ENCODE data around the gene C22orf15. TPM values are rescaled to one million over a fixed set of nuclear protein-coding genes. Genes with fewer than 3 reads are reported as not detected.

C22orf15 gene
- total and polyA plus RNA-seq, 4 donors, result 0.03 to 0.17 (median 0.12) TPM

GRCh38 chr22:23775779-23776375 is 13.1 kb downstream of the C22orf15 start:
- peaks cover 0 to 23% (median 13%) of the 10 kb centered on the region in 4 donors for H3K4me1 ChIP-seq (ENCODE audit: control insufficient read depth in 4 of 4, insufficient read depth in 4 of 4, low read length in 3 of 4)
- H3K36me3 ChIP-seq (ENCODE audit: control insufficient read depth in 4 of 4, insufficient read depth in 3 of 4, low read depth in 1 of 4, low read length in 3 of 4), result no peaks in the 10 kb centered on the region
- DNase-seq (ENCODE audit: low spot score), result no peak
- no peak for TF ChIP-seq ATF3 (IDR thresholded peaks at IDR 0.05)
- no peak for TF ChIP-seq GABPA (IDR thresholded peaks at IDR 0.05 in 1 of 2, conservative IDR thresholded peaks at IDR 0.05 in 1 of 2)
- TF ChIP-seq JUND (IDR thresholded peaks at IDR 0.05), result no peak
- no peak for TF ChIP-seq NR2F2 (IDR thresholded peaks at IDR 0.05)
- TF ChIP-seq TAF1 (conservative IDR thresholded peaks at IDR 0.05), result no peak
- TF ChIP-seq HNF4A (conservative IDR thresholded peaks at IDR 0.05), result no peak
- TF ChIP-seq RAD21 (IDR thresholded peaks at IDR 0.05), result no peak
- no peak for TF ChIP-seq HNF4G (IDR thresholded peaks at IDR 0.05)
- TF ChIP-seq EGR1 (IDR thresholded peaks at IDR 0.05; ENCODE audit: low read depth in 2 of 2), result no peak
- no peak for TF ChIP-seq FOXA1 (IDR thresholded peaks at IDR 0.05)
- TF ChIP-seq MAX (IDR thresholded peaks at IDR 0.05), result no peak
- TF ChIP-seq SP1 (IDR thresholded peaks at IDR 0.05), result no peak
- TF ChIP-seq, protein P1, sequence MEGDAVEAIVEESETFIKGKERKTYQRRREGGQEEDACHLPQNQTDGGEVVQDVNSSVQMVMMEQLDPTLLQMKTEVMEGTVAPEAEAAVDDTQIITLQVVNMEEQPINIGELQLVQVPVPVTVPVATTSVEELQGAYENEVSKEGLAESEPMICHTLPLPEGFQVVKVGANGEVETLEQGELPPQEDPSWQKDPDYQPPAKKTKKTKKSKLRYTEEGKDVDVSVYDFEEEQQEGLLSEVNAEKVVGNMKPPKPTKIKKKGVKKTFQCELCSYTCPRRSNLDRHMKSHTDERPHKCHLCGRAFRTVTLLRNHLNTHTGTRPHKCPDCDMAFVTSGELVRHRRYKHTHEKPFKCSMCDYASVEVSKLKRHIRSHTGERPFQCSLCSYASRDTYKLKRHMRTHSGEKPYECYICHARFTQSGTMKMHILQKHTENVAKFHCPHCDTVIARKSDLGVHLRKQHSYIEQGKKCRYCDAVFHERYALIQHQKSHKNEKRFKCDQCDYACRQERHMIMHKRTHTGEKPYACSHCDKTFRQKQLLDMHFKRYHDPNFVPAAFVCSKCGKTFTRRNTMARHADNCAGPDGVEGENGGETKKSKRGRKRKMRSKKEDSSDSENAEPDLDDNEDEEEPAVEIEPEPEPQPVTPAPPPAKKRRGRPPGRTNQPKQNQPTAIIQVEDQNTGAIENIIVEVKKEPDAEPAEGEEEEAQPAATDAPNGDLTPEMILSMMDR (IDR thresholded peaks at IDR 0.05; ENCODE audit: low read depth, low read length, missing input control), result no peak
- TF ChIP-seq ZBTB33 (IDR thresholded peaks at IDR 0.05), result no peak
- TF ChIP-seq YY1 (IDR thresholded peaks at IDR 0.05), result no peak
- TF ChIP-seq RXRA (IDR thresholded peaks at IDR 0.05), result no peak
- no peaks in the 10 kb centered on the region for H3K9me3 ChIP-seq (ENCODE audit: control insufficient read depth in 4 of 4, low read length in 3 of 4)
- WGBS, result 84% methylated on average over 3 of the region's 3 CpGs
- H3K9ac ChIP-seq (ENCODE audit: low read depth in 1 of 2, low read length in 2 of 2), result no peak overlapping the region
- H3K27ac ChIP-seq (ENCODE audit: low read depth in 1 of 2, low read length in 2 of 2), result no peak overlapping the region
- H3K27me3 ChIP-seq (ENCODE audit: control insufficient read depth in 4 of 4, insufficient read depth in 4 of 4, low read length in 3 of 4), result no peaks in the 10 kb centered on the region
- no peak overlapping the region for H3K4me3 ChIP-seq (ENCODE audit: low read depth in 1 of 3, low read length in 3 of 3)

DNA sequence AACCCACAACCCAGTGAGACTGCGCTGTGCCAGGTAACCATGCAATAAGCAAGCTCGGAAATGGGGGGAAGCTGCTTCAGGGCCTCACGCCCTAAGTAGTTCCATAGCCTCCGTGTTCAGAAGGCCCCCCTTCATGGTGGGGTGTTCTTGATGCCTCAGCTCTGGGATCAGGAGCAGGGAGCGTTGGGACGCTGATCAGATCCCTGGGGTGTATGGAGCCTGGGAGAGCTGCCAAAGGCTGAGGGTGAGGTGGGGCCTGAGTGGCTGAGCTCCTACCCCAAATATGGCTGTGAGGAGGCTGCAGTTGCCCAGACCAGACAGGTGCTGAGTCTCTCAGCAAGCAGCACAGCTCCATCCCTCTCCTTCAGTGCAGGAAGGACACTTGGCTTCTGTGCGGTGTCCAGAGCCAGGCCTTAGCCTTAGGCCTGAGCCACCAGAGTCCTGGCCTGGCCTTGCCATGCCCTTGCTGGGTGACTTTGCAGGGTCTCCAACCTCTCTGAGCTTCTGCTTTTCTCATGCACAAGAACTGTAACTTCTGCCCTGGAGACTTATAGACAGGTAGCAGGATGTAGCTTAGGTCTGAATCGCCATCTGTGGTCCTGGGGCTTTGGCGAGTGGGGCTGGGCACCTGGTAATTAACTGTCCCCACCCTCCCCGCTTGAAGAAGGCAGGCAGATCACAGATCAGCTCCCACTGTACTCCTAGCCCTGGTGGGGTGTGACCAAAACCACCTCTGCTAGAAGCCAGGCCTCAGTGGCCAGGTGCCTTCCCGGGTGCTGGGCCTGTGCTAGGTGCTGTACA is 15.2 kb downstream of the C22orf15 start:
- no peak overlapping the region for H3K9ac ChIP-seq (ENCODE audit: low read depth in 1 of 2, low read length in 2 of 2)
- H3K4me3 ChIP-seq (ENCODE audit: low read depth in 1 of 3, low read length in 3 of 3), result no peak overlapping the region
- H3K4me1 ChIP-seq (ENCODE audit: control insufficient read depth in 4 of 4, insufficient read depth in 4 of 4, low read length in 3 of 4), result peaks cover 0 to 16% (median 8%) of the 10 kb centered on the region in 4 donors
- no peak overlapping the region for H3K27ac ChIP-seq (ENCODE audit: low read depth in 1 of 2, low read length in 2 of 2)
- H3K27me3 ChIP-seq (ENCODE audit: control insufficient read depth in 4 of 4, insufficient read depth in 4 of 4, low read length in 3 of 4), result no peaks in the 10 kb centered on the region
- WGBS, result 92% methylated on average over 11 of the region's 11 CpGs
- no peaks in the 10 kb centered on the region for H3K36me3 ChIP-seq (ENCODE audit: control insufficient read depth in 4 of 4, insufficient read depth in 3 of 4, low read depth in 1 of 4, low read length in 3 of 4)
- no peaks in the 10 kb centered on the region for H3K9me3 ChIP-seq (ENCODE audit: control insufficient read depth in 4 of 4, low read length in 3 of 4)
- no peak for DNase-seq (ENCODE audit: low spot score)
- no peak for TF ChIP-seq HNF4G (IDR thresholded peaks at IDR 0.05)
- TF ChIP-seq GABPA (IDR thresholded peaks at IDR 0.05 in 1 of 2, conservative IDR thresholded peaks at IDR 0.05 in 1 of 2), result no peak
- TF ChIP-seq FOXA2 (IDR thresholded peaks at IDR 0.05), result no peak
- no peak for TF ChIP-seq SP1 (IDR thresholded peaks at IDR 0.05)
- no peak for TF ChIP-seq NR2F2 (IDR thresholded peaks at IDR 0.05)
- no peak for TF ChIP-seq ATF3 (IDR thresholded peaks at IDR 0.05)
- TF ChIP-seq EGR1 (IDR thresholded peaks at IDR 0.05; ENCODE audit: low read depth in 2 of 2), result no peak
- TF ChIP-seq, protein P1 (IDR thresholded peaks at IDR 0.05; ENCODE audit: low read depth, low read length, missing input control), result no peak
- TF ChIP-seq REST (IDR thresholded peaks at IDR 0.05), result no peak
- TF ChIP-seq JUND (IDR thresholded peaks at IDR 0.05), result no peak
- TF ChIP-seq HNF4A (conservative IDR thresholded peaks at IDR 0.05), result no peak
- no peak for TF ChIP-seq FOXA1 (IDR thresholded peaks at IDR 0.05)
- TF ChIP-seq YY1 (IDR thresholded peaks at IDR 0.05), result no peak
- no peak for TF ChIP-seq MAX (IDR thresholded peaks at IDR 0.05)
- no peak for TF ChIP-seq RXRA (IDR thresholded peaks at IDR 0.05)
